Skin of body (tissue), 2 donors: Measurements from ENCODE around the gene FNDC8. TPM values are rescaled to one million over a fixed set of nuclear protein-coding genes. Genes with fewer than 3 reads are reported as not detected.
A peak's percentile ranks its signal among the peaks of the same experiment; 100 is the strongest.
"Not testable (repeated sequence)": the region's sequence is repeated elsewhere in the genome, so short reads cannot be mapped to it uniquely, and the experiment has no call there.

Experiments
- DNase-seq: peaks from one replicate; lab custom pipeline; 2025; lab: John Stamatoyannopoulos, UW
- total RNA-seq: library from RNA; depleted of rRNA; stranded (reverse); fragments of >200 nt; gene quantifications from one replicate; pipeline ENCODE4 v1.2.3, GENCODE V29; 2014

FNDC8 gene
- total RNA-seq, 1 donor from 2014 or later = not detected

- no peak for DNase-seq
Measured at GRCh38 chr17:35094902-35095301, 26.5 kb upstream of the FNDC8 start.

DNA sequence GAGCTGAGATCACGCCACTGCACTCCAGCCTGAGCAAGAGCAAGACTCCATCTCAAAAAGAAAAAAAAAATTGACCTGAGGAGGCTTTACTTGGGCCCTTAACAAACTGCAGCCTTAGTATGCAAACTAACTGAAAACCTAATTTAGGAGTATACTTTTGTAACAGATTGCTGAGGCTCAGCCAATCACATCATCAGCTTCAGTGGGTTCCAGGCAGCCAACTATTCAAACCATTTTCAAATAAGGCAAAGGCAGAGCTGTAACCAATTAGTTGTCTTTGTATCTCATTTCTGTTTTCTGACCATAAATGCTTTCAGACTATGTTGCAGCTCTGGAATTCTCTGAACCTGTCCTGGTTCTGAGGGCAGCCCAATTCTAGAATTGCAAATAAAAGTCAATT lies 25.7 kb upstream of the FNDC8 start:
- no peak for DNase-seq

- no peak for DNase-seq
Measured at GRCh38 chr17:35097776-35098175, 23.6 kb upstream of the FNDC8 start.

GRCh38 chr17:35099908-35100307 lies 21.5 kb upstream of the FNDC8 start:
- DNase-seq = no peak

DNA sequence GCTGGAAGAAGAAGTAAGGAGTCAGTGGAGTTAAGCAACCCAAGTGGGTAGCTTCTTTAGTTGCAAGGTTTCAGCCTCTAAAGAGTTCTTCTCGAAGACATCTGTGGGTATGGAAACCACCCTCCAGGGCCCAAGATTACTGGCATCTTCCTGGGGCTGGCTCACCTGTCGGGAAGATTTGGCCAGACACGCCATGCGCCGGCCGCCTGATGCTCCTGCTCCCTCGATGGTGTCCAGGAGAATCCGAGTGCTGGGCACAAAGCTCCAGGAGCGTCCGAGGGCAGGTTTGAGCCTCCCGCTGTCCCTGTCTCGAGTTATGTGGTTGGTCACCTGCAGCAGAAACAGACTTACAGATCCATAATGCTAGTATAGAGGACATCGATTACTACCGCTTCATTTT lies 20.4 kb upstream of the FNDC8 start:
- DNase-seq = no peak

DNA sequence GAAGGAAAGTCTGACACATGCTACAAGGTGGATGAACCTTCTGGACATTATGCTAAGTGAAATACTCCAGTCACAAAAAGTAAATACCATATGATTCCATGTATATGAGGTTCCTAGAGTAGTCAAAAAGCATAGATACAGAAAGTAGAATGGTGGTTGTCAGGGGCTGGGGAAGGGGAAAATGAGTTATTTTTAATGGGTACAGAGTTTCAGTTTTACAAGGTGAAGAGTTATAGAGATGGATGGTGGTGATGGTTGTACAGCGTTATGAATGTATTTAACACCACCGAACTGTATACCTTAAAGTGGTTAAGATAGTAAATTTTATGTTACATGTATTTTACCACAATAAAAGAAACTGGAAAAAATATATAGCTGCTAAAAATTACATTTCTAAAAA lies 19.7 kb upstream of the FNDC8 start:
- no peak for DNase-seq

DNA sequence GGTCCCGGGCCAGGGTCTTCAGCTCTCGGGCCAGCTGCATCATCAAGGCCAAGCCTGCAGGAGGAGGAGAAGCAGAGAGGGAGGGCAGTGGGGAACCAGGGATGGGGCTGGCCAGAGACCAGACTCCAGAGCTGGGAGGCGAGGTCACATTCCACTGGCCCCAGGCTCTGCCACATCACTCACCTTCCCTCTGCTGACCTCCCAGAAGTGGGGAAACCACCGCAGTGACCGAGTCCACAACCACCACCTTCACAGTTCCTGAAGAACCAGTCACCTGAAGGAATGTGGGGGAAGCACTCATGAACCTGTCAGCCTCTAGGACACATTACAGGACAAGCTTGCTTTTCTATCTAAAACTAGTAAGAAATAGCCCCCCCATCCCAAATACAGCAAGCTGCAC lies 18.1 kb upstream of the FNDC8 start:
- DNase-seq = no peak

DNA sequence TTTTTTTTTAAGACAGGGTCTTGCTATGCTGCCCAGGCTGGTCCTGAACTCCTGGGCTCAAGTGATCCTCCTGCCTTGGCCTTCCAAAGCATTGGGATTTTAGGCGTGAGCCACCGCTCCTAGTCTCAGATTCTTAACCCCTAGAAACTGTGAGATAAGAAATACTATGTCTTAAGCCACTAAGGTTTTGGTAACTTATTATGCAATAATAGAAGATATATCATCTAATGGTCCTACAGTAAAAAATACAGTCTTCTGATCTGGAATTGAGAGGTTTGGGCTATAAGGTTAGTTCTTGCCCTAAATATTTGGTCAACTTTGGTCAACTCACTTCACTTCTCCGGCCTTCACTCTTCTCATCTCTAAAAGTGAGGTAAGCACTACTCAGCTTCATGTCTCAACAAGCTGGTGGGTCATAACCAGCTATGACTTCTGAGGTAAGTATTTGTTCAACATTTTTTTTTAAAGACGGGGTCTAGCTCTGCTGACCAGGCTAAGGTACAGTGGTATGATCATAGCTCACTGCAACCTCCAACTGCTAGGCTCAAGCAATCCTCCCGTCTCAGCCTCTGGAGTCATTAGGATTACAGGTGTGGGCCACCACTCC lies 16.5 kb upstream of the FNDC8 start:
- DNase-seq = no peak

DNA sequence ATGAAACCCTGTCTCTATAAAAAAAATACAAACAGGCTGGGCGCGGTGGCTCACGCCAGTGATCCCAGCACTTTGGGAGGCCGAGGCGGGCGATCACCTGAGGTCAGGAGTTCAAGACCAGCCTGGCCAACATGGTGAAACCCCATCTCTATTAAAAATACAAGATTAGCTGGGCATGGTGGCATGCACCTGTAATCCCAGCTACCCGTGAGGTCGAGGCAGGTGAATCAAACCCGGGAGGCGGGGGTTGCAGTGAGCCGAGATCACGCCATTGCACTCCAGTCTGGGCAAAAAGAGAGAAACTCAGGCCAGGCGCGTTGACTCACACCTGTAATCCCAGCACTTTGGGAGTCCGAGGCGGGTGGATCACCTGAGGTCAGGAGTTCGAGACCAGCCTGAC lies 10.6 kb upstream of the FNDC8 start:
- not testable (repeated sequence) for DNase-seq

GRCh38 chr17:35116845-35117244 lies 4.6 kb upstream of the FNDC8 start:
- no peak for DNase-seq

GRCh38 chr17:35117984-35118383 lies 3.4 kb upstream of the FNDC8 start:
- DNase-seq = no peak

GRCh38 chr17:35119370-35120165 lies 1.8 kb upstream of the FNDC8 start, which contains the start of gene RAD51D:
Gene RAD51D (minus strand): TSS chr17:35119860. CDS start chr17:35119613, 247 bp downstream.
- DNase-seq = peak; percentile 25

DNA sequence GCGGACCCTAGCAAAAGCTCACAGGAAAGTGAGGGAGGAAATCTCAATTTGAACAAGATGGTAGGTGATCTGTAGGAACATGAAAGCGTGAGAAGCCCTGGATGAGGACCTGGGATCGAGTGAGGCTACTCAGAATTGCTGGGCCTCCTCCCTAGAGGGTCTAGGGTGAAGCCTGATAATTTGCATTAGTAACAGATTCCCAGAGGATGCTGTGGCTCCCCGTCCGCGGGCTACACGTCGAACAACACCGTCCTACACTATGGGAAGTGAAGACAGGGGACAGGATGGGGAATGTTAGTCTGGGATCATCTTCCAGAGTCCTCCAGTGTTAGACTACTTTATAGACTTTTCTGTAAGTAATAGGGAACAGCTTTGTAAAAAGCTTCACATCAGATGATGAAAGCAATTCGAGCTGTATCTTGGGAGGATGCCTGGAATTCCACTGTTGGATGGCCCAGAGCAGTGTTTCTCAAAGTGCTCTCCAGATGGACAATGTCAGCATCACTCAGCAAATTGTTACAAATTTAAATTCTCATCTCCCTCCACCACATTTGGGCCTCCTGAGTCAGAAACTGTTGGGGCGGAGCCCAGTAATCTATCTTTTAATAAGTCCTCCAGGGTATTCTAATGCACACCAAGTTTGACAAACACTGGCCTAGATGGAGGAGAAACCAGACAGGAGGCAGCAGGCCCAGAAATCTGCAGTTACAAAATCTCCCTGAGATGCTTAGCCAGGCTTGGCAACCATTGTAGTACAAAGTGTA lies 6.5 kb downstream of the FNDC8 start:
- DNase-seq = no peak

DNA sequence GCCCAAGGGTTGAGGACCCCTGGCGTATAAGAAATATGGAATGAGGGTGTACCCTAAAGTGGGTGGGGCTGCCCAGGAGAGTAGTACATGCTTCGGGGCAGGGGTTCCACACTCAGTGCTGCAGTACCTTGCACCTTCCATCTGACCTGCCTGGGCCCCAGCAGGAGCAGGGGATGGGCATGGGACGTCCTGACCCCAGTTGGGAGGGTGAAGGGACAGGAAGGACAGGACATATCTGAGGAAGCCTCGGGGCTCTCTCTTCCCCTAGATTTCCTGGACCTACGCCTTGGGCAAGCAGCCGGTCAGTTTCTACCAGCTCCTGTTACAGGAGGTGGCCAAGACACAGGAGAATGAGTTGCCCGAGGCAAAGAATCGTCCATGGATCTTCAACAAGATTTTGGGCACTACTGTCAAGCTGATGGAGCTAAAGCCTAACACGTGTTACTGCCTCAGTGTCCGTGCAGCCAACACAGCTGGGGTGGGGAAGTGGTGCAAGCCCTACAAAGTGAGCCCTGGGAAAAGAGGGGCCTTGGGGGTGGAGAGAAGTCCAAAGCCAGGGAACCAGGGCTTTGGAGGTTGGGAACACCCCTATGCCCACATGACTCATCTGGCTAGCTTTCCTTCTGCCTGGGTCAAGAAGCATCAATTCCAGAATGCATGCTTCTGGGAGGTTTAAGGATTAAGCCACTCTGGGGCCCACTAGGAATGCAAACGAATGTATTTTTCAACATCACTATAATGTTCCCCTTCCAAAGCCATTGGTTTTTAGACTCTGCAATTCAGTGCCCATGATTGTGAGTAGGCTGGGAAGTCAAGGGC lies 7.9 kb downstream of the FNDC8 start:
- no peak for DNase-seq

DNA sequence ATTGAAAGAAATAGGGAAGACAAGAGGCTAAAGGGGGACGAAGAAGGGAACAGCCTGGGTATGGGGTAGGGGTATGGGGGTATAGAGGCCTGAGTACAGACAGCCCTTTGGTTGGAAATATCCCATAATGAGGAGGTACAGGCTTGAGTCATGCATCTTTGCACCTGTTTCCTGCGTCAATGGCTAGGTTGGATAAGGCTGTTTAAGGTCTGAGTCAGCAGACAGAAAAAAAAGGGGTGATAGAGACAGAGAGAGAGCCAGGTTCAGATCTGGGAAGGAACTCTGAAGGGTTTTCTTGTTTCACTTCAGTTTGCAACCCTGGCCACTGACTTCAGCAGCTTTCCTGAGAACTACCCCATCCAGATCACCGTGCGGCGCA lies 8.5 kb downstream of the FNDC8 start:
- DNase-seq = no peak

DNA sequence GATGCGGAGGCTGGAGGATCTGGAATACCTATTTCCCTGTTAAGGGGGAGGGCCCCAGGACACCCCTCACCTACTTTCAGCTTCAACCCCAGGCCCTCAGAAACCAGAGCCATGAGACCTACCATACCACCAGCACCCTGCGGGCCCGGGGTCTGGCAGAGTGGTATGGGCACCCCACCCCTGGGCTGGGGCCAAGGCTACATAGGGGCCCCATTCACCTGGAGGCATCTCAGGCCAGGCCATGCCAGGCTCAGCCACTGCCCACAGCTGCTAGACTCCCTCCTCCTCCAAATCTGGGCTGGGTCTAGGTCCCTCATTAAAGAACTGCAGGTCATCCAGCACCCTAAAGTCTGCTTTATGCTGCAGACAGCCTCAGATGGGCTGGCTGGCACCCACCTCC lies 9.0 kb downstream of the FNDC8 start:
- no peak for DNase-seq

DNA sequence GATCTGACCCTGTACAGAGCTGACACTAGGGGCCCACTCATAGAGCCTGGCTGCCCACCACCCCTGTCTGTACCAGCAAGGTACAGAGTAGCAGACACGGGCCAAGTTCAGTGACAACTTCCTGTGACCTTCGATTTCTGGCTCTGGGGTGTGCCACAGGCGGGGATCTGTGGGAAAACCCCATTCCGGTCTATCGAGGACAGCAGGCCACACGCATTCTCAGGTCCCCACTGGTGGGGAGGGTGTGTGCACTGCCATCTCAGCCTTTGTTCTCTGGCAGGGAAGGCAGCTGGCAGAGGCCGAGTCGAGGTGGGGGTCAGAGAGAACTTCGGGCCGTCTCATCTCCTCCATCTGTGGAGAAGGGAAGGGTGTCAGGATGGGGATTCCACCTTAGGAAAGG lies 10.7 kb downstream of the FNDC8 start:
- no peak for DNase-seq

DNA sequence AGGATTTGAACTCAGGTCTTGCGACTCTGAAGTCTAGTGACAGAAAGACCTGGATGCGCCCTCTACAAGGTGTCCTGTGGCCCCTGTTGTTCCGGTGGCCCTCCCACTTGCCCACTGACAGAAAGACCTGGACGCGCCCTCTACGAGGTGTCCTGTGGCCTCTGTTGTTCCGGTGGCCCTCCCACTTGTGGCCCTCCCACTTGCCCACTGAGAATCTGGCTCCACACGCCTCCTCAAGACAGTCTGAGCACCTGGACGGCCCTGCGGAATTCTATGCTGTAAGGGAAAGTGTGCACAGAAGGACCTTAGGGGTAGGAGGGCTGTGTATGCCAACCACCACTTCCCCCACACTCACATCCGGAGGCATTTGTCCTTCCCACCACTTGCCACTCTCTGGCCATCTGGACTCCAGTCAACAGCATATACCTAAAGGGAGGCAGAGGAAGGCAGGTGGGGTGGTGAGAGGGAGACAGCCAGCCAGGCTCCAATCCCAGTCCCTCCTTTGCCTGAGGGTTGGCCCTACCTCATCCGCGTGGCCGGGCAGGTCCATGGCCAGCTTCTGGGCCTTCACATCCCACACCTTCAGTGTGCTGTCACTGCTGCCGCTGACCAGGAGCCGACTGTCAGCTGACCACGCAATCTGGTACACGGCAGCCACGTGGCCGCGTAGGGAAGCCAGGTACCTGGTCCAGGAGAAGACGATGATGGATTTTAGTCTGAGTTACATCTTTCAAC lies 11.6 kb downstream of the FNDC8 start:
- no peak for DNase-seq

DNA sequence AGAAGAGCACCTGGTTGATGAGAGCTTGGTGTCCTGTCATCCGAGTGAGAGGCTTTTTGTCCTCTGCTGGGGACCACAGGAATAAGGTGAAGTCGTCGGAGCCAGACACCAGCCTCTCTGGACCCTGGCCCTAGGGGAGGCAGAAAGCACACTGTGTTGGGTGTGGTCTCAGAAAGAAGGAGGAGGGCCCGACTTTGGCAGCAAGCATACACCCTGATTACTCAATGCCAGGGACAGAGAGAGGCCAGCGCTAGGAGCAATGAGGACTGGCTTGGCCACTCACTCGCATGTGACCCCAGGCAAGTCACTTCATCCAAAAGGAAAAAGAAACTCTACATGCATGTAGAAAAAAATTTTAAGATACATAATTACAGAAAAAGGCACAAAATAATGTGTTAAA lies 13.9 kb downstream of the FNDC8 start:
- no peak for DNase-seq

DNA sequence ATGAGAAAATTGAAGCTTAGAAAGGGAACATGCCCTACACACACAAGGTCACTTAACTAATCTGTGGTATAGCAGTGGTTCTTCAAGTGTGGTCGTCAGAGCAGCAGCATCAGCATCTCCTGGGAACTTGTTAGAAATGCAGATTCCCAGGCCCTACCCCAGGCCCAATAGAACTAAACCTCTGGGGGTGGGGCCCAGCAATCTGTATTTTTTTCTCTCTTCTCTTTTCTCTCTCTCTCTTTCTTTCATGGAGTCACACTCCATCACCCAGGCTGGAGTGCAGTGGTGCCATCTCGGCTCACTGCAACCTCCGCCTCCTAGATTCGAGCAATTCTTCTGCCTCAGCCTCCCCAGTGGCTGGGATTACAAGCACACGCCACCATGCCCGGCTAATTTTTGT lies 16.8 kb downstream of the FNDC8 start:
- DNase-seq = no peak
